RWPE2 (cell line): ENCODE results near the gene TMCC1.
"Not testable (repeated sequence)": the region's sequence is repeated elsewhere in the genome, so short reads cannot be mapped to it uniquely, and the experiment has no call there.

Experiments
- ATAC-seq: fragments of 200-7000 bp; cut with Tn5 transposase; 3 replicates; pipeline ENCODE4 v1.9.1; 2021; ENCODE audit warnings: low read depth
- DNase-seq: peaks from one replicate; pipeline ENCODE4 v3.0.0-alpha.2; 2020; ENCODE audit warnings: low spot score
- H3K27ac ChIP-seq: fragments of 450-650 bp; 2 replicates; pipeline ENCODE4 v1.5.1; 2017; ENCODE audit warnings: mild to moderate bottlenecking; ENCODE audit not compliant: poor library complexity, severe bottlenecking
- H3K27me3 ChIP-seq: fragments of 250-450 bp; sonication (Bioruptor Pico); 2 replicates; pipeline ENCODE4 v1.5.1; 2021; ENCODE audit warnings: mild to moderate bottlenecking, moderate library complexity; ENCODE audit not compliant: insufficient read depth, poor library complexity, severe bottlenecking
- H3K36me3 ChIP-seq: fragments of 250-450 bp; sonication (Bioruptor Pico); 2 replicates; pipeline ENCODE4 v1.5.1; 2020; ENCODE audit warnings: low read depth, mild to moderate bottlenecking, moderate library complexity
- H3K4me1 ChIP-seq: fragments of 250-450 bp; sonication (Bioruptor Pico); 2 replicates; pipeline ENCODE4 v1.5.1; 2021; ENCODE audit warnings: mild to moderate bottlenecking, moderate library complexity; ENCODE audit not compliant: insufficient read depth, poor library complexity, severe bottlenecking
- H3K4me3 ChIP-seq: fragments of 250-450 bp; sonication (Bioruptor Pico); 2 replicates; pipeline ENCODE4 v1.5.1; 2021; ENCODE audit warnings: mild to moderate bottlenecking, moderate library complexity; ENCODE audit not compliant: severe bottlenecking
- H3K9me3 ChIP-seq: fragments of 250-450 bp; sonication (Bioruptor Pico); 2 replicates; pipeline ENCODE4 v1.5.1; 2021; ENCODE audit warnings: mild to moderate bottlenecking, moderate library complexity; ENCODE audit not compliant: severe bottlenecking
- TF ChIP-seq, protein P1 (sequence below): fragments of 450-650 bp; IDR thresholded peaks from one replicate; pipeline ENCODE4 v1.5.1; 2017; ENCODE audit warnings: mild to moderate bottlenecking, moderate library complexity; ENCODE audit not compliant: poor library complexity, severe bottlenecking

Gene TMCC1

GRCh38 chr3:129838086-129838485 is 55.4 kb downstream of the TMCC1 start:
- no peak overlapping the region for H3K4me3 ChIP-seq
- DNase-seq = no peak
- H3K4me1 ChIP-seq = peaks cover under 1% of the 10 kb centered on the region

GRCh38 chr3:129837065-129837642 is 56.4 kb downstream of the TMCC1 start:
- Histone ChIP-seq H3K9me3 (no peaks in the 10 kb centered on the region), H3K27me3 (no peaks in the 10 kb centered on the region), H3K27ac (no peak overlapping the region), H3K36me3 (0 out of 2 replicates have a peak, but pooled peaks cover 3% of the 10 kb centered on the region), H3K4me3 (no peak overlapping the region), H3K4me1 (peaks cover 8% of the 10 kb centered on the region)
- TF ChIP-seq, protein P1, sequence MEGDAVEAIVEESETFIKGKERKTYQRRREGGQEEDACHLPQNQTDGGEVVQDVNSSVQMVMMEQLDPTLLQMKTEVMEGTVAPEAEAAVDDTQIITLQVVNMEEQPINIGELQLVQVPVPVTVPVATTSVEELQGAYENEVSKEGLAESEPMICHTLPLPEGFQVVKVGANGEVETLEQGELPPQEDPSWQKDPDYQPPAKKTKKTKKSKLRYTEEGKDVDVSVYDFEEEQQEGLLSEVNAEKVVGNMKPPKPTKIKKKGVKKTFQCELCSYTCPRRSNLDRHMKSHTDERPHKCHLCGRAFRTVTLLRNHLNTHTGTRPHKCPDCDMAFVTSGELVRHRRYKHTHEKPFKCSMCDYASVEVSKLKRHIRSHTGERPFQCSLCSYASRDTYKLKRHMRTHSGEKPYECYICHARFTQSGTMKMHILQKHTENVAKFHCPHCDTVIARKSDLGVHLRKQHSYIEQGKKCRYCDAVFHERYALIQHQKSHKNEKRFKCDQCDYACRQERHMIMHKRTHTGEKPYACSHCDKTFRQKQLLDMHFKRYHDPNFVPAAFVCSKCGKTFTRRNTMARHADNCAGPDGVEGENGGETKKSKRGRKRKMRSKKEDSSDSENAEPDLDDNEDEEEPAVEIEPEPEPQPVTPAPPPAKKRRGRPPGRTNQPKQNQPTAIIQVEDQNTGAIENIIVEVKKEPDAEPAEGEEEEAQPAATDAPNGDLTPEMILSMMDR = no peak
- no peak for DNase-seq
- ATAC-seq = no peak

More at GRCh38 chr3:129838086-129838485, 55.4 kb downstream of the TMCC1 start:
- Histone ChIP-seq H3K27me3 (no peaks in the 10 kb centered on the region), H3K27ac (no peak overlapping the region), H3K36me3 (no peaks in the 10 kb centered on the region), H3K9me3 (no peaks in the 10 kb centered on the region)
- TF ChIP-seq, protein P1 = no peak
- ATAC-seq = no peak

DNA sequence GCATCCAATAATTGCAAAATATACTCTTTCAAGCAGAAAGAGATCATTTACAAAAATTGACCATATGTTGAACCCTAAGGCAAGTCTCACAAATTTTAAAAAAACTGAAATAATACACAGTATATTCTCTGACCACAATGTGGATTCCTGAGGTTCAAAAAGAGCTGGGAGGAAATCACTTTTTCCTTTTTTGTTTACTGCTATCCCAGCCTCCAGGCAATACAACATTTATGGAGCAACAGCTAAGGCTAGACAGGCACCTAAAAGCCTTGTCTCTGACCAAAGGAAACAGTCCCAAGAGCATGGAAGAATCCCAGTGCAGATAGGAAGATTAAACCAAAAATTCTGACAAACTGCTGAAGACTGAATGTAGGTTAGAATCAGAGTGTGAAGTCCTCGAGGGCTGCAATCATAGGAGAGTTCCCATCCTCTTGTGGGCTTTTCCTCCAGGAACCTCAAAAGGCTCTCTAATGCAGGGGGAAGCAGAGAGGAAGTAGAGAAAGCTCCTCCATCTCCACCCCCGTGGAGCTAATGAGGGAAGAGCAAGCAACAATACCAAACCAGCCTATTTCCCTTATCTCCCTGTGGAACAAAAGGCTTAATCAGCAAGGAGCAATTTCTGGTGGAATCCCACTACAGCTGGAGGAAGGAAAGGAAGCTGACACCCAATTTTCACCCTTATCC is 57.0 kb downstream of the TMCC1 start:
- Histone ChIP-seq H3K27ac (no peak overlapping the region), H3K4me1 (peaks cover 14% of the 10 kb centered on the region), H3K4me3 (no peak overlapping the region), H3K27me3 (no peaks in the 10 kb centered on the region), H3K9me3 (no peaks in the 10 kb centered on the region), H3K36me3 (0 out of 2 replicates have a peak, but pooled peaks cover 3% of the 10 kb centered on the region)
- no peak for ATAC-seq
- DNase-seq = no peak
- TF ChIP-seq, protein P1 = no peak

- H3K4me1 ChIP-seq = peaks cover 14% of the 10 kb centered on the region
- H3K27me3 ChIP-seq = no peaks in the 10 kb centered on the region
- TF ChIP-seq, protein P1 = no peak
- DNase-seq (no peak), ATAC-seq (no peak)
- no peak overlapping the region for H3K4me3 ChIP-seq
- no peaks in the 10 kb centered on the region for H3K9me3 ChIP-seq
- no peak overlapping the region for H3K27ac ChIP-seq
- 0 out of 2 replicates have a peak, but pooled peaks cover 7% of the 10 kb centered on the region for H3K36me3 ChIP-seq
Measured at GRCh38 chr3:129835198-129835597, 58.3 kb downstream of the TMCC1 start.

DNA sequence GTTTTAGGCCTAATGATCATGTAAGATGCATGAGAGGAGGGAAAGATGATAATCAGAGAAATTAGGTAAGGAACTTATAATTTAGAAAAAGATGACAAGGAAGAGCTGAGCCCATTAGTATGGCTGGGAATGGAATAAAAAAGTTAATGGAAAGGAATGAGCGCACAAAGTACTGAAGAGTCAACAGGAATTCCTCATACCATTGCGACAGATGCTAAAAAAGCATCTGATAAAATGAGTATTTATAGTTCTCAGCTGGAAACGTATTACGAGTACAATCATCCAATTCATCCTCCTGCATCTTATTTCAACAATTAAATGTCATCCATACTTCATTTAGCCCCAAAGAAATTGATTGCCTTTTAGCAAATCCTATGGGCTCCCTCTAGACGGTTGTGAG is 58.9 kb downstream of the TMCC1 start:
- ATAC-seq (no peak), DNase-seq (no peak)
- TF ChIP-seq, protein P1 = no peak

GRCh38 chr3:129831942-129832341 is 61.6 kb downstream of the TMCC1 start:
- H3K27ac ChIP-seq, ATAC-seq, DNase-seq, H3K4me3 ChIP-seq, H3K9me3 ChIP-seq, H3K27me3 ChIP-seq: not testable (repeated sequence)
- Histone ChIP-seq H3K36me3 (peaks cover 17% of the 10 kb centered on the region), H3K4me1 (peaks cover 18% of the 10 kb centered on the region)

More for the DNA sequence above, 58.9 kb downstream of the TMCC1 start:
- 0 out of 2 replicates have a peak, but pooled peaks cover 7% of the 10 kb centered on the region for H3K36me3 ChIP-seq
- H3K9me3 ChIP-seq = no peaks in the 10 kb centered on the region
- no peak overlapping the region for H3K27ac ChIP-seq
- no peak overlapping the region for H3K4me3 ChIP-seq
- H3K27me3 ChIP-seq = no peaks in the 10 kb centered on the region
- H3K4me1 ChIP-seq = peaks cover 18% of the 10 kb centered on the region
